LHCN-M2 (cell line): ENCODE data around the gene RERE. TPM values are rescaled to one million over a fixed set of nuclear protein-coding genes. Genes with fewer than 3 reads are reported as not detected.

ENCODE experiments used
- DNase-seq: peaks from one replicate; pipeline ENCODE4 v3.0.0-alpha.2; 2012; ENCODE audit warnings: low read depth
- total RNA-seq: library from RNA; depleted of rRNA; stranded (reverse); fragments of >200 nt; gene quantifications from 2 replicates; pipeline ENCODE4 v1.2.3, GENCODE V29; 2014

RERE gene
- total RNA-seq, 1 experiment from 2014 or later = 9.8 TPM

DNA sequence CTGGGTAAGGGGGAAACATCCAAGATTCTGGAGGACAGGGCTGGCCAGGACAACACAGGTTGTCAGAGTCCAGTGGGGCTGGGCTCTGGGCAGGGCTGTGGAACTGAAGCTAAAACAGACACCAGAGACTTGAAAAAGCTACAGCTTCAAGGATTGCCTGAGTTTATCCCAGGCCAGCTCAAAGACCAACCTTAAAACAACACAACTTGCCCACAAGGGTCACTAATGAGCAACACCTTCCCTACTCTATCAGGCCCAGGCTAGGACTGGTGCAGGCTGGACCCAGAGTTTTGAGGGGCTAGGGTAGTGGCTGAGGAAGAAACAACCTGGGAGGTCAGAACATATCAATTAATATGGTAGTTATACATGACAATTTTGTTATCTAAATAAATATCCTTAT, 338.9 kb downstream of the RERE start:
- no peak for DNase-seq

- no peak for DNase-seq
Measured at GRCh38 chr1:8477983-8478362, 339.5 kb downstream of the RERE start.

- DNase-seq = no peak
Measured at GRCh38 chr1:8477166-8477982, 340.1 kb downstream of the RERE start.

- no peak for DNase-seq
Measured at GRCh38 chr1:8476006-8476405, 341.4 kb downstream of the RERE start.

DNA sequence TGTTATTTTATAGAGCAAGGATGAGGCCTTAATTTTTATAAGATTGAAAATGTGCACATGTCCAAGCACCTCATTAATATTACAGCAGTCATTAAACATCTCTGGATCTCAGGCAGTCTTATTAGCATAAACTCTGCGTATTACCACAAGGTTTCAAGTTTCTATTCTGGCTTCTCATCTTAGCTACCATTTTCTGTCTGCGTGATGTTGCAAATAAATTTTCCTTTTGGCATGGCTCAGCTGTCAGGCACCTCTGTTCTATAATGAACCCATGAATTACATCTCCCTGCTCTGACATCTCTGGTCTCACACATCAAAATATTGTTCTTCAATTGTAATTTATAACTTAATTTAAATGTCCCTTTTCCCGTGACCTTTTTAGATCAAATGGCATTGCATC, 343.1 kb downstream of the RERE start:
- DNase-seq = no peak

GRCh38 chr1:8473891-8474300, 343.5 kb downstream of the RERE start:
- DNase-seq = no peak

GRCh38 chr1:8473121-8473875, 344.1 kb downstream of the RERE start:
- DNase-seq = no peak

GRCh38 chr1:8472668-8473067, 344.8 kb downstream of the RERE start:
- no peak for DNase-seq

- no peak for DNase-seq
Measured at GRCh38 chr1:8471451-8471850, 346.0 kb downstream of the RERE start.

- no peak for DNase-seq
Measured at GRCh38 chr1:8468751-8469150, 348.7 kb downstream of the RERE start.

DNA sequence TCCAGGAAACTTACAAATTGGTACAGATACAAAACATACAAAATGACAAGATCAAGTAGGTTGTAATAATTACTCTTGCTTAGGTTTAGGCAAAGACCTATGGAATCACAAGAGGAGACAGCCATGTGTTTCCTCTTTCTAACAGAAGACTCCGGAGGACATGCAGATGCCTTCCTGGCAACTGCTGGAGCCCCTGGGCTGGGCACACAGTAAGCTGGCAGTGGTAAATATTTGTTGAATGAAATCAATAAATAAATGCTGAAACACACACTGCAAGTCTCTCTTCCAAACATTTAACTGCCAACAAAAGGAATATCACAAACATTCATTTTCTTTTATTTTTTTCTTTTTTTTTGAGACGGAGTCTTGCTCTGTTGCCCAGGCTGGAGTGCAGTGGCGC, 350.1 kb downstream of the RERE start:
- no peak for DNase-seq

DNA sequence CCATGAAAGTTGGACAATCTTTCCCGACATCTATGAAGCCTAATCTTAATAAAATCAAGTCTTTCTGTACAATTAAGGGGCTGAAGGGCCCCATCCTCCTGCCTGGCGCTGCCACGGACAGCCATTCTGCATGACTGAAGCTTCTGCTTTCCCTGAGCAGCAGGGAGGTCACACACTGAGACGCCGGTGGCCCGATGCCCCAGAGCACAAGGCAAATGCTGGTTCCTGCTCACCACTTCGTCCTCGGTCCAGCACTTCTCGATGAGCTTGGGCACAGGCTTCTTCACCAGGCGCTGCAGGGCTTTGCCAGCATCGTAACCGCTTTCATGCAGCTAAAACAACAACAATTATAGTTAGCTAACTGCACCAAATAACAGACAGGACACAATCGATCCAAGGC, 351.7 kb downstream of the RERE start:
- no peak for DNase-seq

DNA sequence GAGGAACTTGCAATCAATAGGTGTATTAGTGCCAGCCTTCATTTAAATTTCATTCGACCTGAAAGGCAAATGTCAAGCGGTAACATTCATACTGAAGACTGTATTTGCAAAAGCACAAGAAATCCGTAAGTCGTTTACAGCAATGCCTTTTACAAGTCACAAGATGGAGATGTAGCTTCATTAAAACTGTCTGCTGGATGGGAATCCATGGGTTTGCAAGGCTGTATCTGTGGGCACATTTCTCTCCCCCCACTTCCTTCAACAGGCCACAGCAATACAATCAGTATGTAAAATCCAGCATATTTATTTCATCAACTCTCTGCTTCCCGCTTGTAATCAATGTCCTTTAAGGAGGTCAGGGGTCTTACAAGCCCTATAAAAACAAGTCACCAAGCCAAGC, 352.4 kb downstream of the RERE start:
- no peak for DNase-seq

GRCh38 chr1:8464377-8464776, 353.1 kb downstream of the RERE start:
- no peak for DNase-seq

GRCh38 chr1:8463144-8463927, 354.1 kb downstream of the RERE start:
- peak; percentile 73 for DNase-seq

DNA sequence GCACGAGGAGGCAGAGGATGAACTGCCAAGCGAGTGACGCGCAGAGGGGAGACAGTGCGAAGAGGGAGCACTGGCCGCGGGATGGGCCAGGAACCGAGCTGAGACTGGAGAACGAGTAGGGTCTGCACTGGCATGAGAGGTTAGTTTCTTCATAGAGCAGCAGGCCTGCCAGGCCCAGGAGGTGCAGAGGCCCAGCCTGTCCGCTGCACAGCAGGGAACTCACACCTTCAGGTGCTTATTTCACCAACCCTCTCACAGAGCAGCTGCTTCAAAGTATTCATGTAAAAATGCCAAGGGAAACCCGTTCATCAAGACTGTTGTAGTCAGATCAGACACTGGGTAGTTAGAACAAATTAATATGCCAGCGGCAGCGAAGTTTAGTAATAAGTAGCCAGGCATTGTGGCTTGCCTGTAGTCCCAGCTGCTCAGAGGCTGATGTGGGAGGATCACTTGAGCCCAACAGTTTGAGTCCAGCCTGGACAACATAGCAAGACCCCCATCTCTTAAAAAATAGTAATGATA, 355.0 kb downstream of the RERE start:
- no peak for DNase-seq

DNA sequence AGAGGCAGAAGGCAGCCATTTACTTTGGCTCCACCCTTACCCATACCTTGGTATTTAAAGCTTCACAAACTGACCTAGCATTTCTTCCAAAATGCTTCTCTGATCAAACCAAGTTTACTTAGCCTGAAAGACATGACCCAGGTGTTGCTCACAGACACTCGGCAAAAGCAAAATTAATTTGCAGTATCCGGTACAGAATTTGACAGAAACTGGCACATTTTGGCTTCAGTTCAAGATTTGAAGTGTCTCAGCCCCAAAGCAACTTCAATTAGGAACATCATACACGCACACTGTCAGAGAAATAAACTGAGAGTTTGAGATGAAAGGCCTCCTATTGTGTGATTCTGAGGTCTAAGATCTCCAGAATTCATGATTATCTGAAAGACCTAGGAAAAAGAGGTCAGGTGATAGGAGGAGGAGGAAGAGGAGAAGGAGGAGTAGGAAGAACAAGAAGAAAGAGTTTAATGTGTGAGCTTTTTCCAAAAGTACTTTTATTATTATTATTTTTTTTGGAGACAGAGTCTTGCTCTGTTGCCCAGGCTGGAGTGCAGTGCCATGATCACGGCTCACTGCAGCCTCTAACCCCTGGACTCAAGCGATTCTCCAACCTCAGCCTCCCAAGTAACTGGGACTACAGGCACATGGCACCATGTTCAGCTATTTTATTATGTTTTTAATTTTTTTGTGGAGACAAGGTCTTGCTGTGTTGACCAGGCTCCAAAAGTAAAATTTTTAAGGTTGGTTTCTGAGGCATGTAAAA, 355.9 kb downstream of the RERE start:
- no peak for DNase-seq

- DNase-seq = no peak
Measured at GRCh38 chr1:8460784-8461183, 356.7 kb downstream of the RERE start.

DNA sequence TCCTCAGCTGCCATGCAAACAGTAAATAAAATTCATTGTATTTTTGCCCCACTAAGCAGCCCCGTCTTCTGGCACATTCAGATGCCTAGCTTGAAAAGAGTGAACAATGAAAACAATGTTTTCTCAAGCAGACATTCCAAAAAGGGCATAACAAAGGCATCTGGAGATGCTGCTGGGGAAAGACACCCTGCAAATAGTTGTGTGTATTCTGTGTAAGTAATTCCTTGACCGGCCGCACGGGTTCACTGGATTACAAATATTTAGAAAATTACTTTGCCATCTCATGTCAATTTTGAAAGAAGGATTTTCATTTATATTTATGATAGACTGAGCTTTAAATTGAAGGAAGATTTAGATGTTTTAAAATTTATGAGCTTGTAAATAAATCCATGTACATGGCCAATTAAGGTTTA, 357.3 kb downstream of the RERE start:
- DNase-seq = no peak

- no peak for DNase-seq
Measured at GRCh38 chr1:8458607-8459006, 358.8 kb downstream of the RERE start.

DNA sequence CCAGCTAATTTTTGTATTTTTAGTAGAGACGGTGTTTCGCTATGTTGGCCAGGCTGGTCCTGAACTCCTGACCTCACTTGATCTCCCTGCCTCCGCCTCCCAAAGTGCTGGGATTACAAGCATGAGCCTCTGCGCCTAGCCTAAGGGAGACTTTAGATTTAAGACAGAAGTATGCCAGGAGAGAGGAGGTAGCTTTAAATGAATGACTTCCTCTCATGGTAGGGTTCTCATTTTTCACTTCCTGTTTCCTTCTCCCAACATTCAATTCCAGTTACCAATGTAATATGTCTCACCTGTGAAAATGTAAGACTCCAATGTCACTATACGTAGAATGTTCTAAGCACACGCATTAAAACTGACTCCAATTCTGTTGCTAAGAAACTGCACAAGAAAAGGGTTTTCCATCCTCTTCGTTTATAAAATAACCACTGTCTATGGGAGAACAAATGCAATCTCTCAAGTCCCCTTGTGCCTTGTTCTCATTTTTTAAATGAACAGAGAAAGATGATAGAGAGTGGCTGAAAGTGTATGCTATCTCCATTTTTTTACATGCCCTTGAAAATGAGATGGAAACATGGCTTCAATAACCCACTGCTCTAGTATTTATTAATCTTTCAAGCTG, 359.6 kb downstream of the RERE start:
- DNase-seq = no peak
